Measurements from ENCODE around the gene CSNK1G3.
A peak's percentile ranks its signal among the peaks of the same experiment; 100 is the strongest.
"Not testable (repeated sequence)": the region's sequence is repeated elsewhere in the genome, so short reads cannot be mapped to it uniquely, and the experiment has no call there.

CSNK1G3 gene

DNA sequence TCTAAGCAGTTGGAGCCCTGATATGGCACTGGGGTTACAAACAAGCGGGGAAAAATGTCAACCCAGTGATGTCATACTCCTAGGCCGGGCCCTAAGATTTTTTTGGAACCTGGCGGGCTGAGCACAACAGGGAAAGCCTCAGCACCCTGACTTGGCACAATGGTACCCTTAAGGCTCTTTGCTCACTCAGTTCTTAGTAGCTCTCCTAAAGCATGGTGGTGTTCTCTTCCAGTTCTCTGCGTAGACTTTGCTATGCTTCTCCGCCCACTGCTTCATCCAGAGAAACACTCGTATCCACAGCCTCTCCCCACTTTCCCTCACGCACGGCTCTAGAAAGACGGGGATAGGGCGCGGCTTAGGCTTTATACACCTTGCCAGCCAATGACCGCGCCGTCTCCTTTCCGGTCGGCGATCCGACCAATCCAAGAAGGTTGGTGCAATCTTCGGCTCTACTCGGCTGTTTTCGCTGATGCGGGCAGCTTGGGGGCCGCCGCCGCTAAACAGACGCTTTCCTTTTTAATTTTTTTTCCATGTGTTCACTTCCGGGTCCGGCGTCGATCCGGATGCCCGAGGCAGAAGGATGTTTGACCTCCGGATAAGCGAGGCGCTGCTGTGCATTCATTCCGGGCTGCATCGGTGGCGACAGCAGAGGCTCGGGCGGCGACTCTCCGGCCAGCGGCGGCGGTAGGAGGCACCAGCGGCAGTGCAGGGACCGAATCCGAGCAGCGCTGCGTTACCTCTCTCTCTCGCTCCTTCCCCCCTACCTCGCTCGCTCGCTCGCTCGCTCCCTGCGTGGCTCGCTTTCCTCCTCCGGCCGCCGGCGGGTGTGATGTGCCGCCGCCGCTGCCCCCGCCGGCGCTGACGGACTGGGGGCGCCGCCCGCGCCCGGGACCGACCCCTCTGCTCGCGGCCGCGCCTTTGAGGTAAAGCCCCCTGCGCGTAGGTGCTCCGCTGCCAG is at the start of gene CSNK1G3:
Gene CSNK1G3 (plus strand): TSS at position 530 of the 958 bp plus-strand sequence. CDS start 33,487 bp downstream, outside the sequence.
- DNase-seq = peak; percentile 87

GRCh38 chr5:123466839-123467238 is 45.1 kb upstream of the CSNK1G3 start:
- not testable (repeated sequence) for DNase-seq

DNA sequence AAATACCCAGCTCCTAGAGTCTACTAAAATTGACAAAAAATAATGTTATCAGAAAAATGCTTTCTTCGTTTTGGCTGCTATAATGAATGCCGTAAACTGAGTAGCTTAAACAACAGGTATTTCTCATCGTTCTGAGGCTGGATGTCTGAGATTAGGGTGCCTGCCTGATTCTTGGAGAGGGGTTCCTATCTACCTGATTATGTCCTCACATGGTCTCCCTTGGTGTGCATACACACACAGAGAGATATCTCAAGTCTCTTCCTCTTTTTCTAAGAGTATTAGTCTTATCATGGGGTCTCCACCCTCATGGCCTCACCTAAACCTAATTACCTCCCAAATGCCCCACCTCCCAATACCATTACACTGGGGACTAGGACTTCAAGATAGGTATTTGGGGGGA is 40.6 kb upstream of the CSNK1G3 start:
- DNase-seq = no peak

DNA sequence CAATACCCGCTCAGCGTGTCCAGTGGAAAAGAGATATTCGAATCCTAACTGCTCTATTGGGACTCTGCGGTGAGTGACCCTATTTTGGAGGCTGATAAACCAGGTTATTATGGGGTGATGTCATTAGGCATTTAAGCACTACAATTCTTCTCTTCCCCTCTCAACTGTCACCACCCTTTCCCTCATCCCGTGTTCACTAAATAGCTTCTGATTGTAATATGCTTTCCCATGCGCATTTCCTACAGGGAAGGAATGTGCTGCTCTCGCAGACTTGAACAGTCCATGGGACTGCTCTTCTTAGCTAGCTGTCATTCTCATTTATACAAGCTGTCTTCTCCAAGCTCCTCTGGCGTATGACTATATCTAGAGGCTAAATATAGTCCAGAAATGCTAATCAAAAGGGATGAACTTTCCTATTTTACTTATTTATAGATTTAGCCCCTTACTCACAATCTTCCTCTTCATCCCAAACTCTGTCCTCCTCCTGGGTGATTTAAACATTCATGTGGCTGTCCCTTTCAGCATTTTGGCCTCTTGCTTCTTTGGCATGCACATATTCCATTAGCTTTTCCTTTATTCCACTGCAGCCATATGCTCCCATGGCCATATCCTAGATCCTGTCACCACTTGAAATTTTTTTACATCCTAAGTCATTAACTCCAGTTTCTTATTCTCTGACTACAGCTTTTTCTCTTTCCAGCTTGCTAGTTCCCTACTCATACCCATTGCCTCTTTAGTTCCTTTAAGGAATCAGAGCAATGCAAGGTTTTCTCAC is 39.6 kb upstream of the CSNK1G3 start:
- DNase-seq = no peak

DNA sequence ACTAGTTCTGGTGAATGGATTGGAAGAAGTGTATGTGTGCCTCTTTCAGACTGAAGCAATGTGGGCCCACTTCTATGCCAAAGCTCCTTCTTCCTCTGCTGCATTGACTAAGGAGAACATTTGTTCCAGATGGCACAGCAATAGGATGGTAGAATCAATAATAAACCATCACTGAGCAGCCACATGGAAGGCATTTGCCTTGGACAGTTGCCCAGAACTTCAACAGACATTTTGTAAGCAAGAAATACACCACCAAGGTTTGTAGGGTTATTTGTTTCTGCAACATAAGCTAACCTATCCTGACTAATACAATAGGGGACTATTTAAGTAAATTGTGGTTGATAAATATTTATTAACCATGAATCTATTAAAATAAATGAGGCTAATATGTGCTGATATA is 37.7 kb upstream of the CSNK1G3 start:
- no peak for DNase-seq

DNA sequence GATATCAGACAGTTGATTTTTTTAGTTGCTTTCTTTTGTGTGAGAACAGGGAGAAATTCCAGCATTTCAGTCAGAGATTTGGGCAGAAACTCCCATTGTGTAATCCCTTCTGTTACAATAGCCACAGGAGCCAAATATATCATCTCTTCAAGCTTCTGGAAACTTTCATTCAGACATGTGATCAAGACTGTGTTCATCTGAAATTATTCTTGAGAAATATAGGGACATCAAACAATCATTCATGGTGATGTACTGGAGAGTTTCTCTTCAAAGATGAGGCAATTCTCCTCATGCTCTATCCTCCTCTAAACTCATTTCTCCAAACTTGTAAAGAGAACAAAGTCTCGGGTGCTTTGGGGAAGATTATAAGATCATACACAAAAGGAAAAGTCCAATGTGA is 35.2 kb upstream of the CSNK1G3 start:
- DNase-seq = no peak

- no peak for DNase-seq
Measured at GRCh38 chr5:123478546-123478945, 33.4 kb upstream of the CSNK1G3 start.

DNA sequence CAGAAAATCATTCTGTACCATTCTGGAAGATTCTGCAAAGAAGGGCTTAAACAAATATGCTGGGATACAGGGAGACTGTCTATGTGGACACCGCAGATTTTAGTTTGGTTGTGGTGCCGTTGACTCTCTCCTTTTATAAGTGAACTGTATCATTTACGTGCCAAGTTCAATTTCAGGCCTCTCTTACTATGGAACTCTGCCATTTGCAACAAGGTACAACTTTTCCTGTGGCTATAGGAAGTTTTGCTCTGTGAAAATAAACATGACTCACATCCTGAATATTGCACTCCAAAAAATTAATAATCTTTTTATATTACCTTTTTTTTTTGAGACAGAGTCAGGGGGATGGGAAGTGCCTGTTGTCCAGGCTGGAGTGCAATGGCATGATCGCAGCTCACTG is 29.7 kb upstream of the CSNK1G3 start:
- no peak for DNase-seq

DNA sequence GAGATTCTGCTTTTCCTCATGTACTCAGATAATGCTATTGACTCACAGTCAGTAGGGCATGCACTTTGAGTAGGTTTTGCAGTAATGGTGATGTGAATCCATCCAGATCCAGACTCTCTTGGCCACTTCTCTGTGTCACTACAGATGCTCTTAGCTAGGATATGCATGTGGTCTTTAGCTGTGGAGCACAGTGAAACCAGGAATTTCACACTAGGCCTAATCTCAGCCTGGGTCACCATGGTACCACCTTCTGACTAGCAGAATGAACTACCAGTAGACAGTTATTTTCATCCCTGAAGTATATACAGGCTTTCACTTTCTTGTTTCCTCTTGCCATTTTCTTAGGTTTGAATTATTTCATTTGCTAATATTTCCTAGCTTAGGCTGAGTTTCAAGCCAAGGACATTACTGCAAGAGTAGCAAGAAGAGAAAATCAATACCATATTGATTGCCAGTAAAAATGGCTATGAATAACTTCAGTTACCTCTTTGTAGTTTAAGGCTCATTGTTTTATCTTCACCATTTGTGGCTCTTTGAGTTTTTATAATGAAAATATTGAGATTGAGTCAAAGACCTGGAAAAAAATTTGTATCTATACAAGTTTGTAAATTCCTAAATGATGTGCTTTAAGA is 28.4 kb upstream of the CSNK1G3 start:
- DNase-seq = no peak

DNA sequence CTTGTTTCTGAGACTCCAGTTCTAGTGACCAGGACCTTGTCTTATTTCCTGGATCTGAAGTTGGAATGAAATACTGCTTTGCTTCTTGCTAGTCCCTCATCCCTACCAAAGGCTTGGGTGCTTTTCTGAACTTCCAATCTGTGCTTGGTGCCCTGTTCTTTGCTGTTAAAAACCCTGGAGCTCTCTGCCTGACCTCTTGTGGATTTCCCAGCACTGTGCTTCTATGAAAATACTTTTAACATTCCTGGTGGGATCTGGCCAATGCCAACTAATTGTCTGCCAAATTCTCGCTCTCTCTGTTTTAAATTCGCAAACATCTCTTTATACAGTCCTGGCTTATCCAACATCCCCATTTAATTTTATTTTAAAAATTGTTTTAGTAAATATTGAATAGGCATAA is 26.7 kb upstream of the CSNK1G3 start:
- DNase-seq = no peak

- DNase-seq = no peak
Measured at GRCh38 chr5:123486951-123487655, 24.9 kb upstream of the CSNK1G3 start.

DNA sequence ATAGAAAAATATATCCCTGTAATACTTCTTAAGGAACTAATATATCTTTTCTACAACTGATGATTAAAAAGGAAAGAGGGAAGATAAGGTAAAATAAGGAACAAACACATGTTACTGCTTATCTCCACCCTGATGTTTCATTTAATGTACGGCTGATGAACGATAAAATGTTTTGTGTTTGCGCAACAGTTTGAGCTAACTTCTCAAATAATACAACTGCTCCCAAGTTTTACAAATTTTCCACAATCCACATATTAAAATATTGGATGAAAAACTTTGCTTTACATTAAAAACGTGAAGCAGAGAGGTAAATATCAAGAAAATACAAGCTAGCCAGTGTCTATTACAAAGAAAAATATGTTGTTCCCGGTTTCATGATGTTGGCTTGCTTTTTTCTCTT is 21.0 kb upstream of the CSNK1G3 start:
- DNase-seq = no peak

DNA sequence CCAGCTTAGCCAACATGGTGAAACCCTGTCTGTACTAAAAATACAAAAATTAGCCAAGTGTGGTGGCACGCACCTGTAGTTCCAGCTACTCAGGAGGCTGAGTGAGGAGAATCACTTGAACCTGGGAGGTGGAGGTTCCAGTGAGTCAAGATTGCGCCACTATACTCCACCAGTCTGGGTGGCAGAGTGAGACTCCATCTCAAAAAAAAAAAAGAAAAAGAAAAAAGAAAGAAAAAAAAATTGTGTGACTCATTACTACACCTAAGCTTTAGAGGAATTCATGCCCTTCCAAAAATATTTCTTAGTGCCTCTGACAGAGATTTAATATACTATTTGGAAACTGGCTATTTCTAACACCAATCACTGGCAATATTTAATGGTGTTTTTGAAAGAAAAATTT is 16.8 kb upstream of the CSNK1G3 start:
- DNase-seq = not testable (repeated sequence)

GRCh38 chr5:123496892-123497291 is 15.1 kb upstream of the CSNK1G3 start:
- no peak for DNase-seq

DNA sequence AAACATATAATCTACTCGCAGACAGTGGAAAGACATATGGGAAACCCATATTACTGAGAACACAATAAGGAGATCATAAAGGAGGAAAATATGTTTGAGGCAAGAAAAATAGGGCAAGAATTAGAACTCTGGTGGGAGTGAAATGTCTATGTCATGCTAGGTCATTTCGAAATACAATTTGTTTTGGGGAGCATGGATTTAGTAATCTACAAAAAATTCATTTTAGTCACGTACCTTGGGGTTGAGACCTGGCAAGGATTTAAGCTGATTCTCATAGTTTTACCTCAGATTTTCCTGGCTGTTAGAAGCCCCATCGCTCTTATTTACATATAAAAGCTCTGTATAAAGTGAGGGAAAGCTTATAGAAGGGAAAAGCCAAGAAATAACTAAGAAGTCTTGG is 11.5 kb upstream of the CSNK1G3 start:
- DNase-seq = no peak

GRCh38 chr5:123502120-123502519 is 9.9 kb upstream of the CSNK1G3 start:
- DNase-seq = no peak

DNA sequence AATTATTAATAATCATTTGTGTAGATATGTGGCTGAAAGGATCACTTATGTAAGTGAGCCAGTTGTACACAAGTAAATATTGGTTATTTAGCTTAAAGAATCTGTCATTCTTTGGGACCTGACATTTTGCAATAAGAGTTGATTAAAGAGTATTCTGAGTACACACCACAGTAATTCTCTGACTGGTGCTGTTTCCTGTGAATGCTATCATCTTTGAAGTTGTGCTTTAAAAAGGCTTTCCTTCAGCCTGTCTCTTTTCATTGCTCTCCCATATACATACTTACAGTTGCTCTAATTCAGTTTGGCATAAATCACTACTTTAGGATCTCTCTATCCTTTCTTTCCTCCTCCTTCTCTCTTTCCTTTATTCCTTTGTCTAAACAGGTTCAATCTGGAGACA is 8.7 kb upstream of the CSNK1G3 start:
- no peak for DNase-seq

GRCh38 chr5:123505633-123506032 is 6.3 kb upstream of the CSNK1G3 start:
- no peak for DNase-seq

GRCh38 chr5:123508441-123508840 is 3.5 kb upstream of the CSNK1G3 start:
- DNase-seq = no peak

- no peak for DNase-seq
Measured at GRCh38 chr5:123511290-123511647, 708 bp upstream of the CSNK1G3 start.

DNA sequence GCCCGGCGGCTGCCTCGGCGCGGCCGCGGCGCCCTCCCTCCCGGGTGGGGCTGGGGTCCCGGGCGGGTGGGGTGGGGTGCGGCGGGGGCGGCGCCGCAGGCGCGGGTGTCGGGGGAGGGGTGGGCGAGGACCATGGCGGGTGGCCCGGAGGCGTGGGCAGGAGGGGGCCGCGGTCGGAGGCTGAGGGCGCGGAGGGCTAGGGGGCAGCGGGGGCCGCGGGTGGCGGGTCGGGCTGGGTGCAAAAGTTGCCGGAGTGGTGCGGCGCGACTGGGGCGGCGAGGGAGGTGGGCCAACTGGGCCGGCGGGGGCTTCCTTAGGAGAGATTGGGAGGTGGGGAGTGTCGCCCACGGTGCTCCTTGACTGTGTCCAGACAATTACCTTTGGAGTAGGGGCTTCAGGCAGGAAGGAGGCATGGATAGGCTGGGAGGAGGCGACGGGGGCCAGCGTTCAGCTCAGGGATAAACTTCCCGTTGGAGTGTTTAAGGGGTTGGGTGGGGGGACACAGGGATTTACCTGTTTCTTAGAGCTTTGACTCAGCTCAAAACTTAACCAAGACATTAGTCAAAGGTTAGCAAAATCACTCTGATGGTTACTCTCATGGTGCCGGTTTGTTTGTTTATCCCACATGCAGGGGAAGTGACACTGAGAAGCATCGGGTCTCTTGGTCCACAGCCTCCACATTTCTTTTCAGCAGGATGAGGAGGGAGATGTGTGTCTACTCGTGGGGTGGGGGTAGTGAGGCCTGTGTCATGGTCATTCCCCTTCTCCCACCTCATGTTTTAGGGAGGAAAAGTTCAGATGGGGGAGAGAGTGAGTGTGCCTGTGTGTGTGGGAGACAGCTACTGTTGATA is 859 bp downstream of the CSNK1G3 start:
- DNase-seq = no peak

Data from NCI-H1105 (cell line).